CD8-positive, alpha-beta memory T cell (primary cell): ENCODE data around the gene ZNF764. TPM values are rescaled to one million over a fixed set of nuclear protein-coding genes. Genes with fewer than 3 reads are reported as not detected.
A peak's percentile ranks its signal among the peaks of the same experiment; 100 is the strongest.
"Not testable (repeated sequence)": the region's sequence is repeated elsewhere in the genome, so short reads cannot be mapped to it uniquely, and the experiment has no call there.

ENCODE experiments used
- CTCF ChIA-PET: fragments of 350-600 bp; sonication (Branson Sonifier 250); formaldehyde crosslinking; loops from one replicate; lab custom pipeline; 2021; ENCODE audit warnings: antibody characterized with exemption; lab: Charles Lee
- POLR2A ChIA-PET: fragments of 350-600 bp; sonication (Branson Sonifier 250); formaldehyde crosslinking; loops from one replicate; lab custom pipeline; 2021; ENCODE audit warnings: antibody characterized with exemption; lab: Charles Lee
- DNase-seq, 5 donors: peaks; one replicate each; pipeline versions ENCODE4 v3.0.0 to v3.0.0-alpha.2; 2020 to 2022; ENCODE audit warnings: mixed read lengths in 1 of 5
- H3K27ac ChIP-seq: one replicate; pipeline ENCODE4 v1.7.0; 2013; ENCODE audit warnings: low read depth, mild to moderate bottlenecking, low read length, moderate library complexity
- H3K27me3 ChIP-seq: 2 replicates; pipeline ENCODE4 v1.7.0; 2013; ENCODE audit warnings: low read length, mild to moderate bottlenecking; ENCODE audit not compliant: insufficient read depth, poor library complexity, severe bottlenecking
- H3K36me3 ChIP-seq: 2 replicates; pipeline ENCODE4 v1.7.0; 2013; ENCODE audit warnings: mild to moderate bottlenecking, low read length, moderate library complexity; ENCODE audit not compliant: insufficient read depth
- H3K4me1 ChIP-seq: 2 replicates; pipeline ENCODE4 v1.7.0; 2013; ENCODE audit warnings: mild to moderate bottlenecking, low read length, moderate library complexity; ENCODE audit not compliant: insufficient read depth
- H3K4me3 ChIP-seq: 2 replicates; pipeline ENCODE4 v1.7.0; 2013; ENCODE audit warnings: mild to moderate bottlenecking, low read length
- H3K9me3 ChIP-seq: 2 replicates; pipeline ENCODE4 v1.7.0; 2013; ENCODE audit warnings: mild to moderate bottlenecking, low read length
- H3K27ac Mint-ChIP-seq, 8 donors: one replicate each; pipeline ENCODE4 v1.8.0; 2020 to 2021; ENCODE audit warnings: mixed read lengths in 8 of 8, mild to moderate bottlenecking in 6 of 8, inconsistent platforms in 3 of 8, moderate library complexity in 3 of 8
- H3K27me3 Mint-ChIP-seq, 2 donors: one replicate each; pipeline ENCODE4 v1.8.0; 2020 to 2021; ENCODE audit warnings: mixed read lengths in 2 of 2, mild to moderate bottlenecking in 1 of 2, moderate library complexity in 1 of 2
- H3K36me3 Mint-ChIP-seq, 3 donors: one replicate each; pipeline ENCODE4 v1.8.0; 2020 to 2021; ENCODE audit warnings: mixed read lengths in 3 of 3, inconsistent platforms in 1 of 3, mild to moderate bottlenecking in 1 of 3
- H3K4me1 Mint-ChIP-seq, 3 donors: one replicate each; pipeline ENCODE4 v1.8.0; 2020 to 2021; ENCODE audit warnings: mixed read lengths in 3 of 3, inconsistent platforms in 1 of 3, mild to moderate bottlenecking in 1 of 3
- H3K4me3 Mint-ChIP-seq, 7 donors: one replicate each; pipeline ENCODE4 v1.8.0; 2020 to 2021; ENCODE audit warnings: mixed read lengths in 7 of 7, mild to moderate bottlenecking in 6 of 7, moderate library complexity in 4 of 7, inconsistent platforms in 2 of 7
- H3K9me3 Mint-ChIP-seq, 5 donors: one replicate each; pipeline ENCODE4 v1.8.0; 2020 to 2022; ENCODE audit warnings: mixed read lengths in 5 of 5, mild to moderate bottlenecking in 3 of 5, moderate library complexity in 2 of 5, inconsistent platforms in 1 of 5
- polyA plus RNA-seq: library from polyadenylated mRNA; unstranded; fragments of 300-500 nt; fragmentation: Illumina TruSeq; gene quantifications from one replicate; pipeline ENCODE4 v1.2.3, GENCODE V29; 2021
- total RNA-seq, 2 experiments: library from RNA; stranded (reverse); gene quantifications; one replicate each; pipeline ENCODE4 v1.2.3, GENCODE V29; 2021

ZNF764 gene
- total and polyA plus RNA-seq, 3 experiments from 2014 or later = 8.9 to 15.7 (median 15.1) TPM

- POLR2A ChIA-PET = no interaction called here
- CTCF ChIA-PET = interaction anchor here (1.0 to 3.3 kb wide), 4 partner anchors 7 to 171 kb away, joined by 3 to 18 read pairs (median 4); partner anchors contain the start of gene DCTPP1
- Histone ChIP-seq H3K4me1 (no peaks in the 10 kb centered on the region), H3K27me3 (no peaks in the 10 kb centered on the region), H3K27ac (no peak overlapping the region), H3K36me3 (peaks cover 7% of the 10 kb centered on the region), H3K4me3 (no peak overlapping the region), H3K9me3 (no peaks in the 10 kb centered on the region)
- Mint-ChIP-seq H3K4me3 (no peak overlapping the region), H3K9me3 (no peaks in the 10 kb centered on the region), H3K36me3 (peaks cover 0 to 37% (median 6%) of the 10 kb centered on the region in 3 donors), H3K4me1 (peaks cover 0 to 3% (median 0%) of the 10 kb centered on the region in 3 donors), H3K27ac (peak overlapping the region in 1 of 8 donors; percentile 10), H3K27me3 (no peaks in the 10 kb centered on the region)
- DNase-seq = no peak
Observed at GRCh38 chr16:30600929-30601328, 42.8 kb upstream of the ZNF764 start.

- Histone ChIP-seq H3K9me3 (no peaks in the 10 kb centered on the region), H3K36me3 (peaks cover 7% of the 10 kb centered on the region), H3K27ac (no peak overlapping the region), H3K4me3 (no peak overlapping the region), H3K27me3 (no peaks in the 10 kb centered on the region), H3K4me1 (no peaks in the 10 kb centered on the region)
- POLR2A ChIA-PET = interaction anchor here (0.5 kb wide), 1 partner anchor 32 kb away, joined by 3 read pairs; no protein-coding TSS in a partner anchor
- H3K4me1 Mint-ChIP-seq = peaks cover 0 to 3% (median 0%) of the 10 kb centered on the region in 3 donors
- DNase-seq = no peak
- no peak overlapping the region for H3K27ac Mint-ChIP-seq
- H3K4me3 Mint-ChIP-seq = no peak overlapping the region
- no peaks in the 10 kb centered on the region for H3K27me3 Mint-ChIP-seq
- H3K9me3 Mint-ChIP-seq = no peaks in the 10 kb centered on the region
- H3K36me3 Mint-ChIP-seq = peaks cover 0 to 34% (median 3%) of the 10 kb centered on the region in 3 donors
- CTCF ChIA-PET = interaction anchor here (1.0 to 3.3 kb wide), 4 partner anchors 8 to 170 kb away, joined by 3 to 18 read pairs (median 4); partner anchors contain the start of gene DCTPP1
Observed at GRCh38 chr16:30600215-30600614, 42.0 kb upstream of the ZNF764 start.

GRCh38 chr16:30592871-30593270, 34.7 kb upstream of the ZNF764 start:
- Mint-ChIP-seq H3K4me1 (peaks cover 0 to 2% (median 0%) of the 10 kb centered on the region in 3 donors), H3K4me3 (no peak overlapping the region), H3K9me3 (no peaks in the 10 kb centered on the region), H3K36me3 (no peaks in the 10 kb centered on the region), H3K27me3 (no peaks in the 10 kb centered on the region), H3K27ac (no peak overlapping the region)
- no peak overlapping the region for H3K27ac ChIP-seq
- ChIA-PET CTCF (interaction anchor here (1.2 kb wide), 1 partner anchor 163 kb away, joined by 3 read pairs; the partner anchor contains the start of gene DCTPP1), POLR2A (interaction anchor here (0.6 to 0.7 kb wide), 2 partner anchors 36 to 132 kb away, joined by 3 read pairs; no protein-coding TSS in a partner anchor)
- H3K27me3 ChIP-seq = no peaks in the 10 kb centered on the region
- no peaks in the 10 kb centered on the region for H3K4me1 ChIP-seq
- H3K9me3 ChIP-seq = no peaks in the 10 kb centered on the region
- DNase-seq = no peak
- no peaks in the 10 kb centered on the region for H3K36me3 ChIP-seq
- H3K4me3 ChIP-seq = no peak overlapping the region

- H3K27ac Mint-ChIP-seq, H3K9me3 Mint-ChIP-seq, H3K4me3 Mint-ChIP-seq, H3K4me1 ChIP-seq, H3K27ac ChIP-seq, H3K36me3 ChIP-seq, H3K27me3 ChIP-seq, H3K4me3 ChIP-seq, H3K27me3 Mint-ChIP-seq, H3K36me3 Mint-ChIP-seq, H3K9me3 ChIP-seq, DNase-seq: not testable (repeated sequence)
- POLR2A ChIA-PET = interaction anchor here (0.6 kb wide), 1 partner anchor 169 kb away, joined by 5 read pairs; no protein-coding TSS in a partner anchor
- peaks cover 7 to 13% (median 11%) of the 10 kb centered on the region in 3 donors for H3K4me1 Mint-ChIP-seq
- CTCF ChIA-PET = interaction anchor here (0.7 to 1.2 kb wide), 3 partner anchors 9 to 161 kb away, joined by 3 to 4 read pairs (median 3); partner anchors contain the start of gene DCTPP1
Observed at GRCh38 chr16:30590869-30591268, 32.7 kb upstream of the ZNF764 start.

GRCh38 chr16:30589582-30589981, 31.4 kb upstream of the ZNF764 start:
- H3K36me3 Mint-ChIP-seq, POLR2A ChIA-PET, H3K4me3 Mint-ChIP-seq, H3K27me3 Mint-ChIP-seq, H3K27ac Mint-ChIP-seq, H3K9me3 Mint-ChIP-seq, H3K36me3 ChIP-seq, H3K9me3 ChIP-seq, H3K4me3 ChIP-seq, CTCF ChIA-PET, DNase-seq, H3K27ac ChIP-seq, H3K27me3 ChIP-seq: not testable (repeated sequence)
- H3K4me1 Mint-ChIP-seq = peaks cover 14 to 23% (median 20%) of the 10 kb centered on the region in 3 donors
- H3K4me1 ChIP-seq = peaks cover 10% of the 10 kb centered on the region

GRCh38 chr16:30588651-30589050, 30.5 kb upstream of the ZNF764 start:
- DNase-seq = no peak
- Histone ChIP-seq H3K27ac (no peak overlapping the region), H3K4me3 (no peak overlapping the region), H3K4me1 (peaks cover 12% of the 10 kb centered on the region), H3K27me3 (no peaks in the 10 kb centered on the region), H3K36me3 (no peaks in the 10 kb centered on the region), H3K9me3 (no peaks in the 10 kb centered on the region)
- ChIA-PET CTCF (interaction anchor here (1.0 to 1.7 kb wide), 3 partner anchors 9 to 41 kb away, joined by 3 to 5 read pairs (median 4); partner anchors contain the start of gene ZNF688), POLR2A (interaction anchor here (0.7 kb wide), 1 partner anchor 84 kb away, joined by 10 read pairs; no protein-coding TSS in a partner anchor)
- H3K36me3 Mint-ChIP-seq = peaks cover 0 to 7% (median 0%) of the 10 kb centered on the region in 3 donors
- H3K27me3 Mint-ChIP-seq = peaks cover 0 to 3% of the 10 kb centered on the region in 2 donors
- H3K4me1 Mint-ChIP-seq = peaks cover 19 to 28% (median 24%) of the 10 kb centered on the region in 3 donors
- H3K9me3 Mint-ChIP-seq = no peaks in the 10 kb centered on the region
- H3K4me3 Mint-ChIP-seq = no peak overlapping the region
- H3K27ac Mint-ChIP-seq = no peak overlapping the region

- peak within 1 kb of the TSS; percentile 71 for H3K27ac ChIP-seq
- Mint-ChIP-seq H3K4me3 (peak within 1 kb of the TSS; percentile 81 to 91 (median 88)), H3K9me3 (no peaks in the 10 kb centered on the region), H3K27ac (peak within 1 kb of the TSS; percentile 72 to 92 (median 90)), H3K36me3 (peaks cover 0 to 30% (median 2%) of the 10 kb centered on the region in 3 donors), H3K27me3 (peaks cover 0 to 3% of the 10 kb centered on the region in 2 donors), H3K4me1 (peaks cover 24 to 32% (median 29%) of the 10 kb centered on the region in 3 donors)
- ChIA-PET POLR2A (interaction anchor here (0.6 to 3.1 kb wide), 7 partner anchors 14 to 156 kb away, joined by 3 to 20 read pairs (median 4); partner anchors contain the start of genes DCTPP1, ZNF688, ZNF689 and ZNF764), CTCF (interaction anchor here (0.7 to 1.8 kb wide), 10 partner anchors 11 to 155 kb away, joined by 3 to 10 read pairs (median 4); partner anchors contain the start of genes DCTPP1, ZNF688 and ZNF747)
- no peaks in the 10 kb centered on the region for H3K36me3 ChIP-seq
- peak; percentile 83 to 96 (median 92) for DNase-seq
- no peaks in the 10 kb centered on the region for H3K27me3 ChIP-seq
- no peaks in the 10 kb centered on the region for H3K9me3 ChIP-seq
- H3K4me1 ChIP-seq = peaks cover 12% of the 10 kb centered on the region
- peak within 1 kb of the TSS; percentile 95 for H3K4me3 ChIP-seq
Observed at GRCh38 chr16:30585400-30586191, 27.4 kb upstream of the ZNF764 start, which contains the start of gene ZNF785. Gene ZNF785, minus strand, starts transcription at chr16:30585697. Its CDS starts 86 bp downstream, at chr16:30585611.
